B cell (primary cell): ENCODE results near the gene CSNK1E. TPM values are rescaled to one million over a fixed set of nuclear protein-coding genes. Genes with fewer than 3 reads are reported as not detected.

Experiments used
- ATAC-seq: fragments of 200-7000 bp; cut with Tn5 transposase; one replicate; pipeline ENCODE4 v1.10.0; 2021; ENCODE audit warnings: low read depth, mild to moderate bottlenecking, moderate number of reproducible peaks, moderate library complexity
- CTCF ChIA-PET: fragments of 350-600 bp; sonication (Branson Sonifier 250); formaldehyde crosslinking; loops from one replicate; lab custom pipeline; 2021; ENCODE audit warnings: antibody characterized with exemption, inconsistent platforms; lab: Charles Lee
- POLR2A ChIA-PET: fragments of 350-600 bp; sonication (Branson Sonifier 250); formaldehyde crosslinking; loops from one replicate; lab custom pipeline; 2021; ENCODE audit warnings: antibody characterized with exemption; lab: Charles Lee
- DNase-seq: peaks from one replicate; pipeline ENCODE4 v3.0.0; 2013
- H2AFZ ChIP-seq: 2 replicates; pipeline ENCODE4 v1.6.1; 2012; ENCODE audit warnings: mild to moderate bottlenecking, low read depth, low read length; ENCODE audit not compliant: insufficient read depth, poor library complexity, severe bottlenecking
- H3K27ac ChIP-seq, 2 donors: 1 replicate in 1 of 2; 2 replicates in 1 of 2; pipeline ENCODE4 v1.5.1; 2012 to 2013; ENCODE audit warnings: low read length in 2 of 2, mild to moderate bottlenecking in 2 of 2, moderate library complexity in 1 of 2
- H3K27me3 ChIP-seq, 4 experiments: fragments of 200-600 bp in 1 of 4; sonication (generic) in 1 of 4; replicated peaks in 1 of 4; 1 replicate in 2 of 4; 2 replicates in 2 of 4; pipeline versions ENCODE4 v1.6.1 to v1.7.0; 2013 to 2016; ENCODE audit warnings: low read length in 3 of 4, mild to moderate bottlenecking in 2 of 4, mixed read lengths in 1 of 4, moderate library complexity in 1 of 4; ENCODE audit not compliant: insufficient read depth in 4 of 4, control insufficient read depth in 3 of 4; ENCODE audit errors: control extremely low read depth in 1 of 4
- H3K36me3 ChIP-seq, 2 experiments: replicated peaks in 1 of 2; 1 replicate in 1 of 2; 2 replicates in 1 of 2; pipeline versions ENCODE4 v1.6.1 to v1.7.1; 2013; ENCODE audit warnings: low read length in 1 of 2; ENCODE audit not compliant: insufficient read depth in 2 of 2, control insufficient read depth in 1 of 2; ENCODE audit errors: control extremely low read depth in 1 of 2, extremely low read depth in 1 of 2
- H3K4me1 ChIP-seq, 2 donors: fragments of 200-600 bp in 1 of 2; sonication (generic) in 1 of 2; 1 replicate in 1 of 2; 2 replicates in 1 of 2; pipeline versions ENCODE4 v1.5.1 to v1.6.1; 2013 to 2017; ENCODE audit warnings: low read length in 2 of 2; ENCODE audit not compliant: control insufficient read depth in 2 of 2, insufficient read depth in 2 of 2
- H3K4me2 ChIP-seq: replicated peaks from 2 replicates; pipeline ENCODE3; 2012; ENCODE audit warnings: mild to moderate bottlenecking, low read depth, low read length; ENCODE audit not compliant: poor library complexity, severe bottlenecking
- H3K4me3 ChIP-seq, 5 experiments: fragments of 200-600 bp in 1 of 5; sonication (generic) in 1 of 5; 1 replicate in 3 of 5; 2 replicates in 2 of 5; pipeline versions ENCODE4 v1.5.1 to v1.7.0; 2011 to 2016; ENCODE audit warnings: low read length in 4 of 5, mild to moderate bottlenecking in 4 of 5, low read depth in 2 of 5, control low read depth in 1 of 5, moderate library complexity in 1 of 5; ENCODE audit not compliant: insufficient read depth in 1 of 5; ENCODE audit errors: control extremely low read depth in 1 of 5, extremely low read depth in 1 of 5
- H3K79me2 ChIP-seq: fragments of 200-600 bp; sonication (generic); one replicate; pipeline ENCODE4 v1.6.0; 2016; ENCODE audit warnings: low read length; ENCODE audit not compliant: control insufficient read depth, insufficient read depth
- H3K9ac ChIP-seq: fragments of 200-600 bp; sonication (generic); 2 replicates; pipeline ENCODE4 v1.6.1; 2017; ENCODE audit warnings: mild to moderate bottlenecking, low read length, moderate library complexity
- H3K9me3 ChIP-seq, 3 donors: one replicate each; pipeline versions ENCODE4 v1.6.1 to v1.7.1; 2013; ENCODE audit warnings: low read length in 2 of 3; ENCODE audit not compliant: control insufficient read depth in 2 of 3, insufficient read depth in 1 of 3; ENCODE audit errors: control extremely low read depth in 1 of 3
- H4K20me1 ChIP-seq: 2 replicates; pipeline ENCODE4 v1.6.0; 2012; ENCODE audit warnings: mild to moderate bottlenecking, low read length; ENCODE audit not compliant: insufficient read depth, control insufficient read depth, poor library complexity, severe bottlenecking
- H3K27ac Mint-ChIP-seq: one replicate; pipeline ENCODE4 v1.8.0; 2021; ENCODE audit warnings: mixed read lengths
- H3K27me3 Mint-ChIP-seq: one replicate; pipeline ENCODE4 v1.8.0; 2021; ENCODE audit warnings: mixed read lengths
- H3K4me1 Mint-ChIP-seq: one replicate; pipeline ENCODE4 v1.8.0; 2021; ENCODE audit warnings: mixed read lengths
- H3K4me3 Mint-ChIP-seq: one replicate; pipeline ENCODE4 v1.8.0; 2021; ENCODE audit warnings: mixed read lengths
- H3K9me3 Mint-ChIP-seq: one replicate; pipeline ENCODE4 v1.8.0; 2022; ENCODE audit warnings: mixed read lengths; ENCODE audit not compliant: insufficient read depth
- EZH2 ChIP-seq: IDR thresholded peaks from 2 replicates; pipeline ENCODE4 v1.6.1; 2012; ENCODE audit warnings: borderline replicate concordance, low read depth, mild to moderate bottlenecking, moderate library complexity, low read length; ENCODE audit not compliant: insufficient read depth, poor library complexity, severe bottlenecking
- WGBS: methylation state at CpG from one replicate; pipeline ENCODE4 v1.1.5; 2013; ENCODE audit warnings: missing lambda C conversion rate; ENCODE audit not compliant: insufficient coverage; 5-methylcytosine and 5-hydroxymethylcytosine counted together
- intact Hi-C: fragments of 100-400 bp; cut with micrococcal nuclease; formaldehyde crosslinking; loops from one replicate; pipeline ENCODE4 v1.10.0; 2022
- polyA plus RNA-seq: library from polyadenylated mRNA; depleted of rRNA; stranded (reverse); fragments of >200 nt; gene quantifications from 2 replicates; pipeline ENCODE4 v1.2.3, GENCODE V29; 2012
- total RNA-seq, 2 donors: library from RNA; stranded (reverse); fragments of 120-200 nt in 1 of 2; gene quantifications; 1 replicate in 1 of 2; 2 replicates in 1 of 2; pipeline versions ENCODE4 v1.2.3 to v1.2.4, GENCODE V29; 2013 to 2022
- TF ChIP-seq, protein P1 (sequence below): fragments of 200-600 bp; IDR thresholded peaks from one replicate; pipeline ENCODE4 v1.8.0; 2022; ENCODE audit warnings: antibody characterized with exemption, mild to moderate bottlenecking

Gene CSNK1E
- total and polyA plus RNA-seq, 2 donors (not counting 1 experiment from before 2014, with no cell fraction given), result 113 to 133 TPM

DNA sequence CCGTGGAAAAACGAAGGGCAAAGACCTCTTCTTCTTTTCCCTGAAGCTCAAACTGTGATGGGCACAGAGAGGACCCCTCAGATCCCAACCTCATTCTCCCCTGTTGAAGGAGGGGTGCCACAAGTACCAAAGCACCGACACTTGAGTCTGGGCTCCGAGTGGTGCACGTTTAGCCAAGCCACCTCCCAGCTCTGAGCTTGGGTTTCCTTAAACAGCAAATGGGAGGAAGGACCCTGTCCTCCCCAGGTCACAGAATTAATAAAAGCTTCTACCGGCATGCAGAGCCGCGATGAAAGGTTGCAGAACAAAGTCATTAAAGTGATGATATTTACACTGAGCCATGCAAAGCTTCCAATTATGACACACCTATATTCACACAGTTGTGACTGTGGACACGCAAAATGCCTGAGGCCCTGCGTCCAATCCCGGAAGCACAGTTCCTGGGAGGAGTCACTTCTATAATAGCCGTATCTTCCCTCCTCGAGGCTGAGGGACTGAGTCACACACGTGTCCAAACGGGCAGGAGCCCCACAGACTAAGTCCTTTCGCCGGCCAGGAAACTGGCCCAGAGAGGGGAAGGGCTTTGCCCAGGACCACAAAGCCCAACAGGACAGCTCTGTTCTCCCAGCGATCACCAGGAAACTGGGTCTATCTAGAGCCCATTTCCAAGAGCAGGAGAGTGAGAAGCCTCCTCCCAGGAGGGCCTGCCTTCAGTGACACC lies 922 bp upstream of the CSNK1E start:
- 63% methylated on average over 14 of the region's 18 CpGs for WGBS
- H3K27ac Mint-ChIP-seq, result peak overlapping the region; percentile 92
- Histone ChIP-seq H3K79me2 (no peaks in the 10 kb centered on the region), H3K27me3 (no peaks in the 10 kb centered on the region), H3K4me2 (peak overlapping the region; percentile 94), H3K36me3 (no peaks in the 10 kb centered on the region), H2AFZ (peak overlapping the region; percentile 92), H3K9ac (peak overlapping the region; percentile 76), H4K20me1 (peaks cover 14% of the 10 kb centered on the region), H3K4me1 (peaks cover 34 to 43% of the 10 kb centered on the region in 2 donors), H3K9me3 (no peaks in the 10 kb centered on the region), H3K27ac (peak overlapping the region; percentile 74 to 84), H3K4me3 (peak overlapping the region in 3 of 5 experiments; percentile 55 to 71 (median 60))
- H3K9me3 Mint-ChIP-seq, result no peaks in the 10 kb centered on the region
- no peak for ATAC-seq
- H3K4me3 Mint-ChIP-seq, result peak overlapping the region; percentile 80
- ChIA-PET CTCF (no interaction called here), POLR2A (interaction anchor here (0.8 to 1.5 kb wide), 2 partner anchors 47 to 81 kb away, joined by 3 read pairs; no protein-coding TSS in a partner anchor)
- H3K4me1 Mint-ChIP-seq, result peaks cover 42% of the 10 kb centered on the region
- intact Hi-C loops, result loop anchor here (1.0 to 10.0 kb wide), 9 partner anchors 45 to 711 kb away; partner anchors contain the start of genes CBX6, DDX17, DMC1 and GGA1
- DNase-seq, result no peak
- H3K27me3 Mint-ChIP-seq, result no peaks in the 10 kb centered on the region
- TF ChIP-seq EZH2, result no peak
- TF ChIP-seq, protein P1, sequence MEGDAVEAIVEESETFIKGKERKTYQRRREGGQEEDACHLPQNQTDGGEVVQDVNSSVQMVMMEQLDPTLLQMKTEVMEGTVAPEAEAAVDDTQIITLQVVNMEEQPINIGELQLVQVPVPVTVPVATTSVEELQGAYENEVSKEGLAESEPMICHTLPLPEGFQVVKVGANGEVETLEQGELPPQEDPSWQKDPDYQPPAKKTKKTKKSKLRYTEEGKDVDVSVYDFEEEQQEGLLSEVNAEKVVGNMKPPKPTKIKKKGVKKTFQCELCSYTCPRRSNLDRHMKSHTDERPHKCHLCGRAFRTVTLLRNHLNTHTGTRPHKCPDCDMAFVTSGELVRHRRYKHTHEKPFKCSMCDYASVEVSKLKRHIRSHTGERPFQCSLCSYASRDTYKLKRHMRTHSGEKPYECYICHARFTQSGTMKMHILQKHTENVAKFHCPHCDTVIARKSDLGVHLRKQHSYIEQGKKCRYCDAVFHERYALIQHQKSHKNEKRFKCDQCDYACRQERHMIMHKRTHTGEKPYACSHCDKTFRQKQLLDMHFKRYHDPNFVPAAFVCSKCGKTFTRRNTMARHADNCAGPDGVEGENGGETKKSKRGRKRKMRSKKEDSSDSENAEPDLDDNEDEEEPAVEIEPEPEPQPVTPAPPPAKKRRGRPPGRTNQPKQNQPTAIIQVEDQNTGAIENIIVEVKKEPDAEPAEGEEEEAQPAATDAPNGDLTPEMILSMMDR, result no peak
